HepG2 (cell line): ENCODE measurements around the gene RDM1. TPM values are rescaled to one million over a fixed set of nuclear protein-coding genes. Genes with fewer than 3 reads are reported as not detected.

Experiments
- ATF7 ChIP-seq, 2 experiments: fragments of 450-650 bp in 1 of 2; sonication (generic) in 1 of 2; formaldehyde crosslinking in 1 of 2; IDR thresholded peaks; 2 replicates each; pipeline versions ENCODE4 v1.4.0 to v1.6.1; 2016 to 2020; ENCODE audit warnings: antibody characterized with exemption in 1 of 2, mild to moderate bottlenecking in 1 of 2, missing genetic modification reagents in 1 of 2
- ELF3 ChIP-seq: IDR thresholded peaks from 2 replicates; pipeline ENCODE4 v1.6.1; 2016; ENCODE audit warnings: missing genetic modification reagents, missing compliant biosample characterization
- HIVEP1 ChIP-seq: sonication (generic); formaldehyde crosslinking; IDR thresholded peaks from 2 replicates; pipeline ENCODE4 v1.4.0; 2020; ENCODE audit warnings: mild to moderate bottlenecking, missing genetic modification reagents
- MAFK ChIP-seq, 2 experiments: IDR thresholded peaks in 1 of 2; conservative IDR thresholded peaks in 1 of 2; 2 replicates each; pipeline ENCODE4 v1.6.1; 2011; ENCODE audit warnings: improper control_type of control experiment in 2 of 2, low read length in 2 of 2
- RAD21 ChIP-seq: fragments of 450-650 bp; formaldehyde crosslinking; IDR thresholded peaks from 2 replicates; pipeline ENCODE4 v1.5.0; 2020; ENCODE audit warnings: mild to moderate bottlenecking
- SETDB1 ChIP-seq: sonication (generic); formaldehyde crosslinking; IDR thresholded peaks from 2 replicates; pipeline ENCODE4 v1.5.1; 2020; ENCODE audit warnings: missing genetic modification reagents, mild to moderate bottlenecking, borderline replicate concordance
- SP1 ChIP-seq, 2 experiments: fragments of 450-650 bp in 1 of 2; sonication (generic) in 1 of 2; formaldehyde crosslinking in 1 of 2; IDR thresholded peaks; 2 replicates each; pipeline versions ENCODE4 v1.4.0 to v1.6.1; 2016 to 2020; ENCODE audit warnings: missing genetic modification reagents in 1 of 2
- TEAD3 ChIP-seq: optimal IDR thresholded peaks from 2 replicates; pipeline ENCODE3; 2016; ENCODE audit warnings: borderline replicate concordance
- ZNF263 ChIP-seq: sonication (generic); formaldehyde crosslinking; IDR thresholded peaks from 2 replicates; pipeline ENCODE4 v1.4.0; 2020; ENCODE audit warnings: missing genetic modification reagents
- ZNF431 ChIP-seq: sonication (generic); formaldehyde crosslinking; IDR thresholded peaks from 2 replicates; pipeline ENCODE4 v1.9.0; 2022; ENCODE audit warnings: missing genetic modification reagents, low read depth, mild to moderate bottlenecking, borderline replicate concordance
- ZNF772 ChIP-seq: sonication (generic); formaldehyde crosslinking; IDR thresholded peaks from 2 replicates; pipeline ENCODE4 v1.5.0; 2020; ENCODE audit warnings: mild to moderate bottlenecking, missing genetic modification reagents
- polyA plus RNA-seq, 8 experiments: library from polyadenylated mRNA; depleted of rRNA in 3 of 8; stranded (reverse) in 7 of 8; unstranded in 1 of 8; fragments of >200 nt; fragmentation: Illumina TruSeq in 4 of 8; extraction: Trizol in 4 of 8; gene quantifications; 2 replicates each; pipeline versions ENCODE4 v1.2.1 to v1.2.3, GENCODE V29; 2011 to 2016; ENCODE audit warnings: low read depth in 4 of 8, missing spikeins in 1 of 8, mixed read lengths in 1 of 8; ENCODE audit not compliant: insufficient read depth in 1 of 8
- total RNA-seq, 5 experiments: library from RNA; depleted of rRNA; stranded (reverse); fragments of >200 nt; fragmentation: Illumina TruSeq; extraction: Trizol; gene quantifications; 2 replicates each; pipeline ENCODE4 v1.2.3, GENCODE V29; 2016; ENCODE audit warnings: low read depth in 1 of 5
- TF ChIP-seq, protein P1 (sequence below): IDR thresholded peaks from 2 replicates; pipeline ENCODE4 v1.6.1; 2016; ENCODE audit warnings: low read depth, missing genetic modification reagents, missing compliant biosample characterization
- TF ChIP-seq, protein P2 (sequence below): sonication (generic); formaldehyde crosslinking; conservative IDR thresholded peaks from 2 replicates; pipeline ENCODE4 v1.4.0; 2020; ENCODE audit warnings: mild to moderate bottlenecking, missing genetic modification reagents, moderate library complexity
- TF ChIP-seq, protein P3 (sequence below): sonication (generic); formaldehyde crosslinking; IDR thresholded peaks from 2 replicates; pipeline ENCODE4 v1.9.0; 2022; ENCODE audit warnings: low read depth, missing genetic modification reagents
- TF ChIP-seq, protein P4 (sequence below): sonication (generic); formaldehyde crosslinking; IDR thresholded peaks from 2 replicates; pipeline ENCODE4 v1.5.0; 2020; ENCODE audit warnings: mild to moderate bottlenecking, missing genetic modification reagents, moderate library complexity

Gene RDM1
- total and polyA plus RNA-seq, 2 of the 13 experiments (the other 11 are each of a cell fraction or from before 2014, with no cell fraction given): 0.28 to 0.40 TPM

DNA sequence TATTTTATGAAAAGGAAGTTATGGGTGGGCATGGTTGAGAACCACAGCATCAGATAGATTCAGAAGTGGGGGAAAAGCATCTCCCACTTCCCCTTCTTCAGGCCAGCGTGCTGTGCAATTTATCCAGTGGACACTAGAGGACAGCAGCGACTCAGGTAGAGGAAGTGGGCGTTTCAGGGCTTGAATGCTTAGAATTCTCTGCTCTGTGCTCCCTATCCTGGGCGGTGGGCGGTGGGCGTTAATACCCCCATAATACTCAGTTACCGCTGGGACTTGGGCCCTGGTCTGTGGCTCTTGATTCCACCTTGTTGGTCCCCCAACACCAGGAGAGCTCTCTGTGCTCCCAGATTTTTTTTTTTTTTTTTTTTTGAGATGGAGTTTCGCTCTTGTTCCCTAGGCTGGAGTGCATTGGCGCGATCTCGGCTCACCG, 16.6 kb upstream of the RDM1 start (continued):
- TF ChIP-seq, protein P1, sequence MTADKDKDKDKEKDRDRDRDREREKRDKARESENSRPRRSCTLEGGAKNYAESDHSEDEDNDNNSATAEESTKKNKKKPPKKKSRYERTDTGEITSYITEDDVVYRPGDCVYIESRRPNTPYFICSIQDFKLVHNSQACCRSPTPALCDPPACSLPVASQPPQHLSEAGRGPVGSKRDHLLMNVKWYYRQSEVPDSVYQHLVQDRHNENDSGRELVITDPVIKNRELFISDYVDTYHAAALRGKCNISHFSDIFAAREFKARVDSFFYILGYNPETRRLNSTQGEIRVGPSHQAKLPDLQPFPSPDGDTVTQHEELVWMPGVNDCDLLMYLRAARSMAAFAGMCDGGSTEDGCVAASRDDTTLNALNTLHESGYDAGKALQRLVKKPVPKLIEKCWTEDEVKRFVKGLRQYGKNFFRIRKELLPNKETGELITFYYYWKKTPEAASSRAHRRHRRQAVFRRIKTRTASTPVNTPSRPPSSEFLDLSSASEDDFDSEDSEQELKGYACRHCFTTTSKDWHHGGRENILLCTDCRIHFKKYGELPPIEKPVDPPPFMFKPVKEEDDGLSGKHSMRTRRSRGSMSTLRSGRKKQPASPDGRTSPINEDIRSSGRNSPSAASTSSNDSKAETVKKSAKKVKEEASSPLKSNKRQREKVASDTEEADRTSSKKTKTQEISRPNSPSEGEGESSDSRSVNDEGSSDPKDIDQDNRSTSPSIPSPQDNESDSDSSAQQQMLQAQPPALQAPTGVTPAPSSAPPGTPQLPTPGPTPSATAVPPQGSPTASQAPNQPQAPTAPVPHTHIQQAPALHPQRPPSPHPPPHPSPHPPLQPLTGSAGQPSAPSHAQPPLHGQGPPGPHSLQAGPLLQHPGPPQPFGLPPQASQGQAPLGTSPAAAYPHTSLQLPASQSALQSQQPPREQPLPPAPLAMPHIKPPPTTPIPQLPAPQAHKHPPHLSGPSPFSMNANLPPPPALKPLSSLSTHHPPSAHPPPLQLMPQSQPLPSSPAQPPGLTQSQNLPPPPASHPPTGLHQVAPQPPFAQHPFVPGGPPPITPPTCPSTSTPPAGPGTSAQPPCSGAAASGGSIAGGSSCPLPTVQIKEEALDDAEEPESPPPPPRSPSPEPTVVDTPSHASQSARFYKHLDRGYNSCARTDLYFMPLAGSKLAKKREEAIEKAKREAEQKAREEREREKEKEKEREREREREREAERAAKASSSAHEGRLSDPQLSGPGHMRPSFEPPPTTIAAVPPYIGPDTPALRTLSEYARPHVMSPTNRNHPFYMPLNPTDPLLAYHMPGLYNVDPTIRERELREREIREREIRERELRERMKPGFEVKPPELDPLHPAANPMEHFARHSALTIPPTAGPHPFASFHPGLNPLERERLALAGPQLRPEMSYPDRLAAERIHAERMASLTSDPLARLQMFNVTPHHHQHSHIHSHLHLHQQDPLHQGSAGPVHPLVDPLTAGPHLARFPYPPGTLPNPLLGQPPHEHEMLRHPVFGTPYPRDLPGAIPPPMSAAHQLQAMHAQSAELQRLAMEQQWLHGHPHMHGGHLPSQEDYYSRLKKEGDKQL: no peak
- TF ChIP-seq, protein P2, sequence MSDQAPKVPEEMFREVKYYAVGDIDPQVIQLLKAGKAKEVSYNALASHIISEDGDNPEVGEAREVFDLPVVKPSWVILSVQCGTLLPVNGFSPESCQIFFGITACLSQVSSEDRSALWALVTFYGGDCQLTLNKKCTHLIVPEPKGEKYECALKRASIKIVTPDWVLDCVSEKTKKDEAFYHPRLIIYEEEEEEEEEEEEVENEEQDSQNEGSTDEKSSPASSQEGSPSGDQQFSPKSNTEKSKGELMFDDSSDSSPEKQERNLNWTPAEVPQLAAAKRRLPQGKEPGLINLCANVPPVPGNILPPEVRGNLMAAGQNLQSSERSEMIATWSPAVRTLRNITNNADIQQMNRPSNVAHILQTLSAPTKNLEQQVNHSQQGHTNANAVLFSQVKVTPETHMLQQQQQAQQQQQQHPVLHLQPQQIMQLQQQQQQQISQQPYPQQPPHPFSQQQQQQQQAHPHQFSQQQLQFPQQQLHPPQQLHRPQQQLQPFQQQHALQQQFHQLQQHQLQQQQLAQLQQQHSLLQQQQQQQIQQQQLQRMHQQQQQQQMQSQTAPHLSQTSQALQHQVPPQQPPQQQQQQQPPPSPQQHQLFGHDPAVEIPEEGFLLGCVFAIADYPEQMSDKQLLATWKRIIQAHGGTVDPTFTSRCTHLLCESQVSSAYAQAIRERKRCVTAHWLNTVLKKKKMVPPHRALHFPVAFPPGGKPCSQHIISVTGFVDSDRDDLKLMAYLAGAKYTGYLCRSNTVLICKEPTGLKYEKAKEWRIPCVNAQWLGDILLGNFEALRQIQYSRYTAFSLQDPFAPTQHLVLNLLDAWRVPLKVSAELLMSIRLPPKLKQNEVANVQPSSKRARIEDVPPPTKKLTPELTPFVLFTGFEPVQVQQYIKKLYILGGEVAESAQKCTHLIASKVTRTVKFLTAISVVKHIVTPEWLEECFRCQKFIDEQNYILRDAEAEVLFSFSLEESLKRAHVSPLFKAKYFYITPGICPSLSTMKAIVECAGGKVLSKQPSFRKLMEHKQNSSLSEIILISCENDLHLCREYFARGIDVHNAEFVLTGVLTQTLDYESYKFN (CRISPR knock-in tag): no peak
- peak; percentile 73 for TF ChIP-seq RAD21 (CRISPR knock-in tag)
- TF ChIP-seq, protein P3, sequence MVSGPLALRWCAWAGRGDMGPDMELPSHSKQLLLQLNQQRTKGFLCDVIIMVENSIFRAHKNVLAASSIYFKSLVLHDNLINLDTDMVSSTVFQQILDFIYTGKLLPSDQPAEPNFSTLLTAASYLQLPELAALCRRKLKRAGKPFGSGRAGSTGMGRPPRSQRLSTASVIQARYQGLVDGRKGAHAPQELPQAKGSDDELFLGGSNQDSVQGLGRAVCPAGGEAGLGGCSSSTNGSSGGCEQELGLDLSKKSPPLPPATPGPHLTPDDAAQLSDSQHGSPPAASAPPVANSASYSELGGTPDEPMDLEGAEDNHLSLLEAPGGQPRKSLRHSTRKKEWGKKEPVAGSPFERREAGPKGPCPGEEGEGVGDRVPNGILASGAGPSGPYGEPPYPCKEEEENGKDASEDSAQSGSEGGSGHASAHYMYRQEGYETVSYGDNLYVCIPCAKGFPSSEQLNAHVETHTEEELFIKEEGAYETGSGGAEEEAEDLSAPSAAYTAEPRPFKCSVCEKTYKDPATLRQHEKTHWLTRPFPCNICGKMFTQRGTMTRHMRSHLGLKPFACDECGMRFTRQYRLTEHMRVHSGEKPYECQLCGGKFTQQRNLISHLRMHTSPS (CRISPR knock-in tag): no peak
- no peak for TF ChIP-seq ZNF772 (CRISPR knock-in tag)
- 0 out of 2 replicates have a peak, but pooled peaks have one; percentile 15 for TF ChIP-seq ELF3 (CRISPR knock-in tag)
- TF ChIP-seq ATF7 (IDR thresholded peaks at IDR 0.05): no peak
- TF ChIP-seq ATF7 (CRISPR knock-in tag; IDR thresholded peaks at IDR 0.05): no peak
- no peak for TF ChIP-seq HIVEP1
- no peak for TF ChIP-seq MAFK (conservative IDR thresholded peaks at IDR 0.05 in 1 of 2, IDR thresholded peaks at IDR 0.05 in 1 of 2; ENCODE audit: low read length in 2 of 2)
- peak; percentile 82 for TF ChIP-seq ZNF263
- no peak for TF ChIP-seq SETDB1
- TF ChIP-seq ZNF431: no peak
- peak; percentile 69 for TF ChIP-seq TEAD3 (CRISPR knock-in tag)
- TF ChIP-seq, protein P4, sequence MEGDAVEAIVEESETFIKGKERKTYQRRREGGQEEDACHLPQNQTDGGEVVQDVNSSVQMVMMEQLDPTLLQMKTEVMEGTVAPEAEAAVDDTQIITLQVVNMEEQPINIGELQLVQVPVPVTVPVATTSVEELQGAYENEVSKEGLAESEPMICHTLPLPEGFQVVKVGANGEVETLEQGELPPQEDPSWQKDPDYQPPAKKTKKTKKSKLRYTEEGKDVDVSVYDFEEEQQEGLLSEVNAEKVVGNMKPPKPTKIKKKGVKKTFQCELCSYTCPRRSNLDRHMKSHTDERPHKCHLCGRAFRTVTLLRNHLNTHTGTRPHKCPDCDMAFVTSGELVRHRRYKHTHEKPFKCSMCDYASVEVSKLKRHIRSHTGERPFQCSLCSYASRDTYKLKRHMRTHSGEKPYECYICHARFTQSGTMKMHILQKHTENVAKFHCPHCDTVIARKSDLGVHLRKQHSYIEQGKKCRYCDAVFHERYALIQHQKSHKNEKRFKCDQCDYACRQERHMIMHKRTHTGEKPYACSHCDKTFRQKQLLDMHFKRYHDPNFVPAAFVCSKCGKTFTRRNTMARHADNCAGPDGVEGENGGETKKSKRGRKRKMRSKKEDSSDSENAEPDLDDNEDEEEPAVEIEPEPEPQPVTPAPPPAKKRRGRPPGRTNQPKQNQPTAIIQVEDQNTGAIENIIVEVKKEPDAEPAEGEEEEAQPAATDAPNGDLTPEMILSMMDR (CRISPR knock-in tag): peak; percentile 90
- TF ChIP-seq SP1 (IDR thresholded peaks at IDR 0.05): no peak
- peak; percentile 51; the same call in 1 of the 2 replicates for TF ChIP-seq SP1 (CRISPR knock-in tag; IDR thresholded peaks at IDR 0.05)
